GM18505 (cell line): ENCODE results near the gene ELMOD3.
A peak's percentile ranks its signal among the peaks of the same experiment; 100 is the strongest.
"Not testable (repeated sequence)": the region's sequence is repeated elsewhere in the genome, so short reads cannot be mapped to it uniquely, and the experiment has no call there.

Experiments used
- ATAC-seq: cut with Tn5 transposase; IDR thresholded peaks from one replicate; pipeline ENCODE4 v1.9.1; 2021; ENCODE audit not compliant: unreplicated experiment
- POLR2A ChIP-seq: IDR thresholded peaks from 4 replicates; pipeline ENCODE4 v1.6.1; 2011; ENCODE audit warnings: borderline replicate concordance; ENCODE audit not compliant: insufficient read depth, insufficient read length; ENCODE audit errors: extremely low read depth

ELMOD3 gene

GRCh38 chr2:85435981-85436835, 81.6 kb downstream of the ELMOD3 start:
- TF ChIP-seq POLR2A = no peak
- ATAC-seq = no peak

GRCh38 chr2:85436836-85437487, 82.4 kb downstream of the ELMOD3 start:
- no peak for ATAC-seq
- TF ChIP-seq POLR2A = no peak

GRCh38 chr2:85437488-85438200, 83.1 kb downstream of the ELMOD3 start:
- ATAC-seq = peak; percentile 82
- TF ChIP-seq POLR2A = peak; percentile 74

GRCh38 chr2:85438201-85439024, 83.8 kb downstream of the ELMOD3 start:
- no peak for TF ChIP-seq POLR2A
- ATAC-seq = no peak

GRCh38 chr2:85439025-85439472, 84.5 kb downstream of the ELMOD3 start:
- no peak for ATAC-seq
- TF ChIP-seq POLR2A = no peak

- ATAC-seq = not testable (repeated sequence)
These were observed 85.0 kb downstream of the ELMOD3 start for GRCh38 chr2:85439569-85439968.

- no peak for TF ChIP-seq POLR2A
- ATAC-seq = no peak
These were observed 85.4 kb downstream of the ELMOD3 start for GRCh38 chr2:85439986-85440385.

GRCh38 chr2:85440729-85441128, 86.2 kb downstream of the ELMOD3 start:
- no peak for ATAC-seq
- no peak for TF ChIP-seq POLR2A
